Middle frontal gyrus (tissue), 1 donor: ENCODE measurements around the gene AGRN.

Source experiments
- DNase-seq: peaks from one replicate; pipeline ENCODE4 v3.0.0-alpha.2; 2015; ENCODE audit warnings: low spot score; ENCODE audit errors: extremely low spot score

AGRN gene

GRCh38 chr1:1079408-1080121 lies 59.6 kb downstream of the AGRN start:
- DNase-seq, result no peak

GRCh38 chr1:1080122-1080757 lies 60.3 kb downstream of the AGRN start:
- DNase-seq, result no peak

DNA sequence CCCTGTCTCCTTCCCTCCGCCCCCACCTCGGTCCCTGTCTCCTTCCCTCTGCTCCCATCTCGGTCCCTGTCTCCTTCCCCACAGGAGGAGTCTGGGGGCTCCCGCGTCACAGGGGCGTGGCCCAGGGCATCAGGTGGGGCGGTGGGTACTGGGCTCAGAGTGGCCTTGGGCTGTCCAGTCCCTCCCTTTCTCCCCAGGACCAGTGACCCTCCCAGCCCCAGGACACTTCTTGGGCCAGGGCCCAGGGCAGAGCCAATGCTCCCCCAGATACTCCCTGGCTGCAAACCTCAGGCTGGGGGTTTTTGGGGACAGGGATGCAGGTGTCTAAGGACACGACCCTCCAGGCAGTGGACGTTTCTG lies 61.0 kb downstream of the AGRN start:
- no peak for DNase-seq

GRCh38 chr1:1081311-1082238 lies 61.7 kb downstream of the AGRN start:
- no peak for DNase-seq

DNA sequence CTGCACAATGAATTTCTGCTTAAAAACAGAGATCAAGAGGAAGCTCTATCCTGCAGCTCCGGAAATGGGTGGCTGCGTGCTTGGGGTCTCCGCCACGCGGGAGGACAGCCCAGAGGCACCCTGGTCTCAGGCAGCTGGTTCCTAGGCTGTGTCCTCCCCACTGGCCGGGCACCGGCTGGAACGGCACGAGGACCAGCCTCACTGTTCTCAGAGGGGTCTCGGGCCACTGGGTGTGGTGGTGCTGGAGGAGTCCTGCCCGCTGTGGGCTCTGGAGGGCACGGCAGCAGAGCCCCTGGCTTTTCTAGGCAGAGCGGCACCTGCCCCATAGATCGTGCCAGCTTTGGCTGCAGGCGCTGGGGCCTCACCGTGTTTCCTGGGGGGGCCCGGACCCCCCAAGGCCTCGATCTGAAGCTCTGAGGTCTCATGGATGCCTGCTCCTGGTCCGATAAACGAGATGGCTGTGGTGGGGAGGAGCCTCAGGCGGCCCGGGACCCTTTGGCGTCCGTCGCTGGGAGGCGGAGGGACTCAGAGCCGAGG lies 62.4 kb downstream of the AGRN start:
- no peak for DNase-seq

DNA sequence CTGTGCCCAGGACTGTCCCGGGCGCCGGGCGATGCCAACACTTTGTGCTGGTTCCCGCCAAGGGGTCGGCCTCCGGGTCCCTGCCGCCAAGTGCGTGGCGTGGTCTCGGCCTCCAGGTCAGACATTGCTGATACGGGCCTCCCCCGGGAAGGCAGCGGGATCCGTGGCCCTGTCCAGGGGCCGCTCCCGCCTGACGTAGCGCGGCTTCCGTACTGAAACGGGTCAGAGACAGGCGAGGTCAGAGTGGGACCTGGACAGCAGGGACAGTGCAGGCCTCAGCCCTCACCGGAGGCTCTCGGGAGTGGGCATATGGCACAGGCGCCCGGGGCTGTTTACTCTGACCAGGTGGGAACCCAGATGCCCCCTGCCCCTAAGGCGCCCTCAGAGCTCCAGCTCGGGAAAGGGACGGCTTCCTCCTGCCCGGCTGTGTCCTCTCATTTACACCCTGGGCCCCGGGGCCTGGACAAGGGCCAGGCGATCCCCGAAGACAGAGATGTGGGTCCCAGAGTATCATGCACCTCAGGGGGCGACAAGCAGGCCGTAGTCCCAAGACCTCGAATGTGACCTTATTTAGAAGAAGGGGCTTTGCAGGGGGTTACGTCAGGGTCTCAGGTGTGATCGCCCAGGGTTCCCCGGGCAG lies 63.0 kb downstream of the AGRN start:
- DNase-seq, result no peak

DNA sequence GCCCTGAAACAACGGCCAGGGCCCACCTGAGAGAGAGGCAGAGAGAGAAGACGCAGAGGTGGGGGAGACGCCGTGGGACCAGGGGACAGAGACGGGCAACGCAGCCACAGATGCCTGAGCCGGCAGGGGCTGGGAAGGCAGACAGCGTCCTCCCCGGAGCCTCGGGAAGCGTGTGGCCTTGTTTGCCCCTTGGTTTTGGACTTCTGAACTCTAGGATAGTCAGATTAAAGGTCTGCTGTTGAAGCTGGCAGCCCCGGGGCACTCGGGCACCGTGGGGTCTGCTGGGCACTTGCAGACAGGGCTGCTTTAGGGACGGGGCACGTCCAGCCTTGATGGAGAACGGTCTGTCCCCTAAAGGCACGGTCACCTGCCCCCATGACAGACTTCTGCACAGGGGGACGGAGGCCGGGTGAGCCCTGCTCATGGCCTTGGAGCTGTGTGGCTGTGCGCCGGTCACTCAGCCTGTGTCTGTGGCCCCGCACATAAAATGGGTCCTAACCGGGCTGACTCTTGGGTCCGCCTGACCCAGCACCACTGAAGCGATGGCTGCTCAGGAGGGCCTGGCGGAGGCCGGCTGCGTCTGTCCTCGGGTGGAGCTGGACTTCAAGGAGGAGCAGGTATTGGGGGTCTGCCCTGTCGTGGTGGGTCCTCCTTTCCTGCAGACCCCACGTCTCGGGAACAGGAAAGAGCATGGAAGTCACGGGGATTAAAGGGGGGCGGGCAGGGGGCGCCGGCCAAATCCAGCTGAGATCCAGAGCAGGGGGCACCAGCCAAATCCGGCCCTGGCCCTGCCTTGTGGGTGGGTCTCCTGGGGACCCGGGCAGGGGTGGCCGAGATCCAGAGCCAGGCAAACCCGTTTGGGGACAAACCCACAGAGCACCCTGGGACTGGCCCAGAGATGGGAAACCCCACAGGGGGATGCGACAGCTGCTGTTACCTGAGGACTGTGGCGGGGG lies 63.8 kb downstream of the AGRN start:
- DNase-seq, result no peak

- DNase-seq, result no peak
These were observed 64.7 kb downstream of the AGRN start for GRCh38 chr1:1084372-1085170.

GRCh38 chr1:1085171-1085841 lies 65.4 kb downstream of the AGRN start:
- DNase-seq, result no peak

DNA sequence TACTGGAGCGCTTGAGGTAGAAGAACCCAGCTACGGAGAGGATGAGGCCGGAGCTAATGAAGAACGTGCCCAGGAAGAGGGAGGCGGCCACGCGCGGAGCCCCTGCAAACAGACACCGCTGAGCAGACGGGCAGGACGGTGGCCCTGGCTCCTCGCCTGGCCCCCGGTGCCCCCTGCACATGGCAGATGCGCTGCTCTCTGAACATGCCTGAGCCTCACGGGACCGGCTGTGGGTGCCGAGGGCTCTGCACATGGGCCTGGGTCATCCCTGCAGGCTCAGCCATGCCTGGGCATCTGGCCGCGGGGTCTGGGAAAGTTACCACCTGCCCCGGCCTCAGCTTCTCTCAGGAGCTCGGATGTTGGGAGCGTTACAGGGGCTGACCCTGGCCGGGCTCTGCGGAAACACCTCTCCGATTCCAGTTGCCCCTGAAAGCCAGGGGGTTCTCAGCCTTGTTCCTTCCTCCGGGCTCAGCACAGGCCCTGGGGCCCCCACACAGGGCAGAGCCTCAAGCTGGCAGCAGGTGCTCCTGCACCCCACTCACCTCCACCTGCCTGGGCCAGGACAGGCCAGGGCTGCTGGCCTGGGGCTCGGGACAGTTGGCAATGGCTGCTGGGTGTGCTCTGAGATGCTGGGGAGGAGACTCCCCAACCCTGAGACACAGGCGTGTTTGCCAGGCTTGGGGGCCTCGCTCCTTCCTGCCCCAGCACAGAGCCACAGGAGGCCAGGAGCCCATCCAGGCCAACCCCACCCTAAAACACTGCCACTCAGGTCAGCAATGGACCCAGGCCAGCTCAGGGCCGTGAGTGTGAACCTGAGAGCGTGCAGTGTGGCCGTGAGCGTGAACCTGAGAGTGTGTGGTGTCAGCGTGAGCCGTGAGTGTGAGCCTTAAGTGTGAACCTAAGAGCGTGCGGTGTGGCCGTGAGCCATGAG lies 66.3 kb downstream of the AGRN start:
- DNase-seq, result no peak

- DNase-seq, result no peak
These were observed 67.0 kb downstream of the AGRN start for GRCh38 chr1:1086911-1087341.

DNA sequence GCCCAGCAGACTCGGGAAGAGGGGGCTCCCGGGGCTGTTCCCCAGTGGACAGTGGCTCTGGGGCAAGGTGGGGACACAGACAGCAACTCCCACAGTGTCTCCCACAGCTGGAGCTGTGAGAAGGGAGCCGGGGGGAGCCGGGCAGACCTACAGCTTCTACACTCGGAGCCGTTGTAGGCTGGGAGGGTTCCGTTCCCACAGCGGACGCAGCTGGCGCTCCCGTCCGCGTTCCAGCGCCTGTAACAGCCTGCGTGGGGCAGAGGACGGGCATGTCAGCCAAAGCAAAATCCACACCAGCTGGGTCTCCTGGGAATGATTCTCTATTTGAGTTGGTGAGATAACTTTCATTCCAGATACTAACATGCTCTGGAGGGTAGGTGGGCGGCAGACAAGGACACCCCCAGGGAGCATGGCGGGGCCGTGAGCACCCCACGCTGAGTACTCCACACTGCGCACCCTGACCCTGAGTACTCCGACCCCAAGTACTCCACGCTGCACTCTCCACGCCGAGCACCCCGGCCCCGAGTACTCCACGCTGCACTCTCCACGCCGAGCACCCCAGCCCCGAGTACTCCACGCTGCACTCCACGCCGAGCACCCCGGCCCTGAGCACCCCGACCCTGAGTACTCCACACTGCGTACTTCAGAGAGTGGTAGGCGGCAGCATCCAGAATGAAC lies 67.6 kb downstream of the AGRN start:
- DNase-seq, result no peak

- DNase-seq, result no peak
These were observed 68.3 kb downstream of the AGRN start for GRCh38 chr1:1088029-1088800.

DNA sequence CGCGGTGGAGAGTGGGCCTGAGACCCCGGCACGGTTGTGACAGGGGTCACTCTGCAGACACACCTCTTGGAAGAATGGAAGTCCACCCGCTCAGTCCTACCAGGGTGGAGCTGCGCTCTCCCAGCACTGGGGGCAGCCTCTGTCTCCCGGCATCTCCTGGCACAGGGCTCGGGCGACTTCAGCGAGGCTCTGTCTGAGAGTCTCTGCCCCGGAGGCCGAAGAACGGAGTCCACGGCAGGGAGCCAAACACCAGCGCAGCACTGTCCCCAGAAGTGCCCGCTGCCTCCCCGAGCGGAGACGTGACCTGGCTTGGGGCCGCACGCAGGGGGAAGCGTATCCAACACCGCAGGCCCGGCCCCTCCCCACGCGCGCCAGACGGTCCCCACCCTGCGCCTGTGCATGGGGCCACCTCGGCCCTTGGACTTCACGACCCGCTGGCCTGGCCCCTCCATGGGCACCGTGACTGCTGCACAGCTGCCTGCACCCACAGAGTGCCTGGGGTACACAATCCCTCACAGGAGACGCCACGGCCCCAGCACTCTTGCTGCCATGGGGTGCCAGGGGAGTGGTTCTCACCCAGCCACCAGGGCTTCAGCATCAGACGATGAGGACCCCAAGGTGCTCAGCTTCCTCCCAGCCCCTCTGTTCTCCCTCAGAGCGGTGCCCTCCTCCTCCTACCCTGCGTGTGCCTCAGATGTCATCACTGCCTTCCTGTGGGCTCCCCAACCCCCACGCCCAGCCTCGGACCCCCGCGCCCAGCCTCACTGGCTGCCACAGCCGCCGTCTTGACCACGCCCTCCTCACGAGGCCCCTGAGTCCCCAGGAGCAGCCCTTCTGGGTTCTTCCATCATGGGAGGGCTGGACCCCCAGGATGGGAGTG lies 69.1 kb downstream of the AGRN start:
- no peak for DNase-seq

DNA sequence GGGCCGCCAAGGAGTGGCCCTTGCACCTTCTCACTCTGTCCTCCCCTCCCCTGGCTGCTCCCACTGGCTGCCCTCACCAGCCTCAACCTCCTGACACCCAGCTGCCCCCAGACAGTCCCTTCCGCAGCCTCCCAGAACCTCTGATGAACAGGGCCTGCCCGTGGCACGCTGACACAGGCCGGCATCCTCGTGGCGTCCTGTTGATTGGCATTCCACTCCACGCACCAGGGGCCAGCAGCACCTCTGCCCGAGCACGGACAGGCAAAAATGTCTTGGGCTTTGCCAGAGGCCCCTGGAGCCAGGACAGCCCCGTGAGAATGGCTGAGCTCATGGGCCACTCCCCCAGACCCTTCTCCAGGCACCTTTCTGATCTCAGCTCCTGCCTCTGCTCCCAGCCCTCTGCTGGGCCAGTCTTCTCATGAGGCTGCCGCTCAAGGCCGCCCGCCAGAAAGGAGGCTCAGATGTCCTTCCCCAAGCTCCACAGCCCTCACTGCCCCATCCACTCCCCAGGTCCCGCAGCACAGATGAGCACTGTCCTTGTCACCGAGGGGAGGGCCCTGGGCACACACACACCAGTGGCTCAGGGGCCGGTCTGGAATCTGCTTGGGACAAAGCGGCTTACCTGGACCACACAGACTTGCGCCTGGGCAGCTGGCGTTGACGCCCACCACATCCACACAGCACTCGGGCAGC lies 70.0 kb downstream of the AGRN start:
- DNase-seq, result no peak
